Hepatocyte (in vitro differentiated cells): ENCODE results near the gene MYO1D.

Experiments used
- CTCF ChIP-seq: fragments of 200-600 bp; sonication (generic); IDR thresholded peaks from 2 replicates; pipeline ENCODE4 v1.5.1; 2016; ENCODE audit warnings: antibody characterized with exemption, mild to moderate bottlenecking; ENCODE audit not compliant: poor library complexity
- EZH2 ChIP-seq: fragments of 200-600 bp; sonication (generic); IDR thresholded peaks from 2 replicates; pipeline ENCODE4 v1.6.1; 2016; ENCODE audit warnings: antibody characterized with exemption, mild to moderate bottlenecking, borderline replicate concordance
- EZH2phosphoT487 ChIP-seq: fragments of 200-600 bp; sonication (generic); IDR thresholded peaks from one replicate; pipeline ENCODE4 v1.6.1; 2018; ENCODE audit warnings: antibody characterized with exemption, mild to moderate bottlenecking, low read depth, moderate library complexity; ENCODE audit not compliant: unreplicated experiment, severe bottlenecking

GRCh38 chr17:32822996-32823395 lies 53.9 kb downstream of the MYO1D start:
- TF ChIP-seq EZH2 = no peak
- TF ChIP-seq CTCF = no peak
- TF ChIP-seq EZH2phosphoT487 = no peak
